Measurements from ENCODE around the gene LRRC8C.

Gene LRRC8C

GRCh38 chr1:89640440-89640839 is 7.5 kb downstream of the LRRC8C start:
- ATAC-seq (no peak), DNase-seq (ENCODE audit: low spot score in 2 of 2) (no peak)
- Mint-ChIP-seq H3K9me3 (peaks cover 6% of the 10 kb centered on the region), H3K4me1 (peaks cover 61% of the 10 kb centered on the region), H3K4me3 (no peak overlapping the region), H3K36me3 (peaks cover 91% of the 10 kb centered on the region), H3K27ac (no peak overlapping the region)

DNA sequence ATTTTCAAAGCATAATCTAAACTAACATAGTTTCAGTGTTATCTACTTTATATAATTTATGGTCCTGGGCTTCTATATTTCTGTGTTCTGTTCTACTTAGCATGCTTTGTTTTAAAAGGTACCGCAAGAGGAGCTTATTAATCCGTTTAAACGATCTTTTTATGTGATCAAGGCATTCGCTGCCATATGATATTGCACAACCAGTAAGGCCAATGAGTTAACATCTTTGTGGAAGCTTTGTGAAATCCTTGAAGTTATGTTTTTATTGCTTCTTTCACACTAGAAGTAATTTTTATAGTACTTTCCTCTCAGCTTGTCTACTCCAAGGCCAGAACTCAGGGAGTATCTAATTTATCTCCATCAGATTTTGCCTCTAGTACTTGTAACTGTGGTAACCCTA is 8.9 kb downstream of the LRRC8C start:
- Mint-ChIP-seq H3K27ac (peak overlapping the region; percentile 32), H3K4me1 (peaks cover 50% of the 10 kb centered on the region), H3K4me3 (no peak overlapping the region), H3K9me3 (peaks cover 12% of the 10 kb centered on the region), H3K36me3 (peaks cover 85% of the 10 kb centered on the region)
- ATAC-seq (no peak), DNase-seq (ENCODE audit: low spot score in 2 of 2) (no peak)

GRCh38 chr1:89643577-89643976 is 10.7 kb downstream of the LRRC8C start:
- Mint-ChIP-seq H3K4me1 (peaks cover 37% of the 10 kb centered on the region), H3K36me3 (peaks cover 82% of the 10 kb centered on the region), H3K27ac (no peak overlapping the region), H3K4me3 (no peak overlapping the region), H3K9me3 (peaks cover 12% of the 10 kb centered on the region)
- no peak for ATAC-seq
- DNase-seq (ENCODE audit: low spot score in 2 of 2), result no peak

DNA sequence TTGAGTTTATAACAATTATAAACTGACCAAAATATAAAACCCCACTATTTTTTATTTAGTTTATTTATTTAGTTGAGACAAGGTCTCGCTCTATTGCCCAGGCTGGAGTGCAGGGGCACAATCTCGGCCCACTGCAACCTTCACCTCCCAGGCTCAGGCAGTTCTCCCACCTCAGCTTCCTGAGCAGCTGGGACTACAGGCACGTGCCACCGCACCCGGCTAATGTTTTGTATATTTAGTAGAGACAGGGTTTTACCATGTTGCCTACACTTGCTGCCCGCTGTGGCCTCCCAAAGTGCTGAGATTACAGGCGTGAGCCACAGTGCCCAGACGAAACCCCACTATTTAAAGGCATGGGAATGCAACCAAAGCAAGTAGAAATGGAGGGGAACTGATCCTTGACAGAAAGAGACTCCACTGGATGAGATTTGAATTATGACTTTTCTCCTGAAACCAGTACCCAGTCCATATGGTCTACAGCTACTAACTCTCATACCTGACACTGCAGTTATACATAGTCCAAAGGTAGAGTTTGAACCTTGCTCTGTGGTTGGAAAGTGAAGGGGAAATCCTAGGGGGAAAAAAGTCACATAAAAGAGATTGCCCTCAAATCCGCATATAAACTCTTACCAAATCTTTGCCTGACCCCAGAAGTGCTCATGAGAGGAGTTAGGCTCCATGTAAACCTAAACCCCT is 11.3 kb downstream of the LRRC8C start:
- Mint-ChIP-seq H3K4me1 (peaks cover 38% of the 10 kb centered on the region), H3K27ac (no peak overlapping the region), H3K9me3 (peaks cover 12% of the 10 kb centered on the region), H3K4me3 (no peak overlapping the region), H3K36me3 (peaks cover 80% of the 10 kb centered on the region)
- no peak for DNase-seq (ENCODE audit: low spot score in 2 of 2)
- no peak for ATAC-seq

DNA sequence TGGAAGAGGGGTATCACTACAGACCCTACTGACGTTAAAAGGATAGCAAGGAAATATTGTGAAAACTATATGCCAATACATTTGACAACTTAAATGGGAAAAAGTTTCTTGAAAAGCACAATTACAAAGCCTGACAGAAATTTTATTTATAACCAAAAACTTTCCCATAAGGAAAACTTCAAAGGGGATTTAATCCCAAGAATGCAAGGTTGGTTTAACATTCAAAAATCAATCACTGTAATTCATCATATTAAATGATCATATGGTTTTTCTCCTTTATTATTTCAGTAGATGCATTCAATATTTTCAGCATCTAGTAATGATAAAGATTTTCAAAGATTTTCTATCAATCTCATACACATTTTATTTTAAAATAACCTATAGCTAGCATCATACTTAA is 13.3 kb downstream of the LRRC8C start:
- peaks cover 12% of the 10 kb centered on the region for H3K9me3 Mint-ChIP-seq
- H3K4me1 Mint-ChIP-seq, result peaks cover 43% of the 10 kb centered on the region
- peaks cover 72% of the 10 kb centered on the region for H3K36me3 Mint-ChIP-seq
- no peak overlapping the region for H3K4me3 Mint-ChIP-seq
- ATAC-seq (no peak), DNase-seq (ENCODE audit: low spot score in 2 of 2) (no peak)
- H3K27ac Mint-ChIP-seq, result no peak overlapping the region

GRCh38 chr1:89649783-89650182 is 16.9 kb downstream of the LRRC8C start:
- Mint-ChIP-seq H3K36me3 (peaks cover 65% of the 10 kb centered on the region), H3K9me3 (peaks cover 12% of the 10 kb centered on the region), H3K4me3 (peak overlapping the region; percentile 42), H3K27ac (peak overlapping the region; percentile 88), H3K4me1 (peaks cover 58% of the 10 kb centered on the region)
- DNase-seq (ENCODE audit: low spot score in 2 of 2), result no peak
- peak; percentile 57 for ATAC-seq

GRCh38 chr1:89652373-89652772 is 19.5 kb downstream of the LRRC8C start:
- Mint-ChIP-seq H3K27ac (peak overlapping the region; percentile 75), H3K4me3 (peak overlapping the region; percentile 7), H3K9me3 (no peaks in the 10 kb centered on the region), H3K36me3 (peaks cover 59% of the 10 kb centered on the region), H3K4me1 (peaks cover 71% of the 10 kb centered on the region)
- DNase-seq (ENCODE audit: low spot score in 2 of 2), result no peak
- no peak for ATAC-seq

GRCh38 chr1:89657886-89658285 is 25.0 kb downstream of the LRRC8C start:
- Mint-ChIP-seq H3K36me3 (peaks cover 54% of the 10 kb centered on the region), H3K4me1 (peaks cover 81% of the 10 kb centered on the region), H3K27ac (peak overlapping the region; percentile 80), H3K4me3 (peak overlapping the region; percentile 23), H3K9me3 (no peaks in the 10 kb centered on the region)
- DNase-seq (ENCODE audit: low spot score in 2 of 2) (no peak), ATAC-seq (peak; percentile 90)

GRCh38 chr1:89659322-89660081 is 26.6 kb downstream of the LRRC8C start:
- no peaks in the 10 kb centered on the region for H3K9me3 Mint-ChIP-seq
- DNase-seq (ENCODE audit: low spot score in 2 of 2) (no peak), ATAC-seq (peak; percentile 82)
- peak overlapping the region; percentile 80 for H3K27ac Mint-ChIP-seq
- H3K36me3 Mint-ChIP-seq, result peaks cover 64% of the 10 kb centered on the region
- peaks cover 78% of the 10 kb centered on the region for H3K4me1 Mint-ChIP-seq
- H3K4me3 Mint-ChIP-seq, result peak overlapping the region; percentile 56

DNA sequence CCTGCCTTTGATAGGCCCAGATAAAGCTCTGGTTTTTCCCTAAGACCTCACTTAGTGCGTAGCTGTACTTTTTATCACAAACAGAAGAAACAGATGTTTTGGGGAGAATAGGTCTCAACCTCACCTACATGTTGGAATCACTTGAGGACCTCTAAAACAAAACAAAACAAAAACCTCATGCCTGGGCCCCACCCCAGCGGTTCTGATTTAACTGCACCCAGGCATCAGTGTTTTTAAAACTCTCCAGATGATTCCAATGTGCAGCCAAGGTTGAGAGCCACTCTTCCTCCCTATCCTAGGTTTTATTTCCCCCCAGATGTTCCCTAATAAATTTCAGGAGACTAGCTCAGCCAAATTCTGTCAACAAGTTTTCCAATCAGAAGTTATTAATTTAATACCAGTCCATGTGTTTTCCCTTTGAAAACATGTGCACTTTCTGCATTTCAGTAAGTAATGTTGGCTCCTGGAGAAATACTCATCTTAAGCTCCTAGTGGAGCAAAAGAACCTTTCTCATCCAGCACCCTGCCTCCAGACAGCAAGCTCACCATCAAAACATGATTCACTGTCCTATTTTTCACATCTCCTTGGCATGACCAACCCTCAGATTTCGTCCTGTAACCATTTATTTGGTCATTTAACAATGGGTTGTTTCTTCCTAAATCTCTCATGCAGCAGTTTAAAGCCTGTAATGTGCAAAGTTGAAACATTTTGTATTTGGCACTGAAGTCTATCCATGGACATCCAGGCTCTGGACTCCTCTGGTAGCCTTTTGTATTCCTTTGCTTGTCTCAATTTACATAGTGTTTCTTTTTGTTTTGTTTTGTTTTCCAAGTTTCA is 27.5 kb downstream of the LRRC8C start:
- Mint-ChIP-seq H3K27ac (peak overlapping the region; percentile 80), H3K36me3 (peaks cover 63% of the 10 kb centered on the region), H3K4me1 (peaks cover 76% of the 10 kb centered on the region), H3K4me3 (peak overlapping the region; percentile 56), H3K9me3 (no peaks in the 10 kb centered on the region)
- ATAC-seq (no peak), DNase-seq (ENCODE audit: low spot score in 2 of 2) (no peak)

DNA sequence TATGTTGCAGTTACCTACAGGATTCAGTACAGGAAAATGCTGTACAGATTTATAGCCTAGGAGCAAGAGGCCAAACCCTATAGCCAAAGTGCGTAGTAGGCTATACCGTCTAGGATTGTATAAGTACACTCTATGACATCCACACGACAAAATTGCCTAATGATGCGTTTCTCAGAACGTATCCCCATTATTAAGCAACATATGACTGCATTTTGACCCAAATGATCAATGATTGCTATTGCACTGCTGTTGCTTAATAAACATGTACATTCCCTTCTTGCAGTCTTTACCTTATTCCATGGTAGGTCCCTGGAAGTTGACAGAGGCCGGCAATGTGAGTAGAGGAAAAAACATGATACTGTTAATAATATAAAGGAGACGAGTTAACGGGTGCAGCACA is 33.0 kb downstream of the LRRC8C start:
- Mint-ChIP-seq H3K4me3 (no peak overlapping the region), H3K36me3 (peaks cover 57% of the 10 kb centered on the region), H3K4me1 (peaks cover 81% of the 10 kb centered on the region), H3K27ac (peak overlapping the region; percentile 17), H3K9me3 (no peaks in the 10 kb centered on the region)
- DNase-seq (ENCODE audit: low spot score in 2 of 2), result no peak
- no peak for ATAC-seq

GRCh38 chr1:89666640-89667039 is 33.7 kb downstream of the LRRC8C start:
- Mint-ChIP-seq H3K27ac (peak overlapping the region; percentile 17), H3K4me1 (peaks cover 81% of the 10 kb centered on the region), H3K4me3 (peak overlapping the region; percentile 1), H3K36me3 (peaks cover 50% of the 10 kb centered on the region), H3K9me3 (no peaks in the 10 kb centered on the region)
- ATAC-seq (peak; percentile 65), DNase-seq (ENCODE audit: low spot score in 2 of 2) (no peak)

DNA sequence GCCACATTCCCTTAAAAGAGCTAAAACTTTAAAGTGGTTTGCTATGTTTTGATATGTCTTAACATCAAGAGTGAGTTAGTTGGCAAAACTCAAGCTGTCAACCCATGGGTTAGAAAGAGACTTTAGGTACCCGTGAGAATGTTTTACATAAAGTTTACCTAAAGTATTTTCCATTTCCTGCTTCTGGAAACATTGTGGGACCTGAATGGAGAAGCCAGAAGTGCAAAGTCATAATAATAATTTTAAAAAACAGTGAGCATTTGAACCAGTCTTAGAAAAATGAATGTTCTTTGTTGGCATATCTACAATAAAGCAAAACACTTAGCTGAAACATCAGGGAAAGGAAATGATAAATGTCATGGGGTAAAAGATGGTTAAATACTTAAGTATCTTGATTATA is 34.8 kb downstream of the LRRC8C start:
- Mint-ChIP-seq H3K9me3 (no peaks in the 10 kb centered on the region), H3K4me3 (peak overlapping the region; percentile 1), H3K4me1 (peaks cover 81% of the 10 kb centered on the region), H3K27ac (peak overlapping the region; percentile 17), H3K36me3 (peaks cover 50% of the 10 kb centered on the region)
- DNase-seq (ENCODE audit: low spot score in 2 of 2) (no peak), ATAC-seq (no peak)

DNA sequence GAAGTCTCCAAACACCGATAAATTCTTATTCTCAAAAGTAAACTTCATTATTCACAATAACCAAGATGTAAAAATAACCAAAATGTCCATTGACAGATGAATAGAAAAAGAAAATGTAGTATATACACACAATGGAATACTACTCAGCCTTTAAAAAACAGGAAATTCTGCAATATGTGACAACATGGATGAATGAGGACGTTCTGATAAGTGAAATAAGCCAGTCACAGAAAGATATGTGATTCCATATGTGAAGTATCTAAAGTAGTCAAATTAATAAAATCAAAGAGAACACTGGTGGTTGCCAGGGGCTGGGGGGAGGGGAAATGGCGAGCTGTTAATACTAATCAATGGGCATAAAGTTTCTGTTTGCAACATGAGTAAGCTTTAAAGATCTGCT is 36.0 kb downstream of the LRRC8C start:
- H3K4me3 Mint-ChIP-seq, result no peak overlapping the region
- peaks cover 3% of the 10 kb centered on the region for H3K9me3 Mint-ChIP-seq
- H3K27ac Mint-ChIP-seq, result peak overlapping the region; percentile 88
- H3K4me1 Mint-ChIP-seq, result peaks cover 86% of the 10 kb centered on the region
- H3K36me3 Mint-ChIP-seq, result peaks cover 50% of the 10 kb centered on the region
- no peak for ATAC-seq
- DNase-seq (ENCODE audit: low spot score in 2 of 2), result no peak

DNA sequence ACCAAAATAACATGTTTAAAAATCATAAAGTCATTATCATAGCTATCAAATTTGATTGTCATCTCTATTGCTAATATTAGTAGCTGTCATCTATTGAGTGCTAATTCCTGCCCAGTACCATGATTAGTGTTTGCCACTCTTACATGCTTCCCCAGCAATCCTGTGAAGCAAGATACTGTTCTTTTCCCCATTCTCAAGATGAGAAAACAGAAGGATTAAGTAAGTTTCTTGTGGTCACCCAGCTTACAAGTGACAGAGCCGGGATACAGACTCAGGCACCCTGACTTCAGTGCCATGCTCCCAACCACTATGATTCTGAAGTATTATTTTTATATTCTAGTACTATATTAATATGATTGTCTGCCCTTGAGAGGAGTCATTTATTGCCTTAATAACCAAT is 36.5 kb downstream of the LRRC8C start:
- peaks cover 51% of the 10 kb centered on the region for H3K36me3 Mint-ChIP-seq
- no peak for DNase-seq (ENCODE audit: low spot score in 2 of 2)

More for the DNA sequence above, 36.5 kb downstream of the LRRC8C start:
- Mint-ChIP-seq H3K4me3 (no peak overlapping the region), H3K9me3 (peaks cover 3% of the 10 kb centered on the region), H3K27ac (peak overlapping the region; percentile 88), H3K4me1 (peaks cover 81% of the 10 kb centered on the region)
- no peak for ATAC-seq

All from stimulated activated effector memory CD8-positive, alpha-beta T cell treated with anti-CD3 and anti-CD28 coated beads, Interleukin-12 subunit alpha, Interleukin-12 subunit beta, amount 100 ng/mL, for 72 hours (primary cell).